Left ventricle myocardium inferior (tissue), 1 donor: ENCODE measurements around the gene CCDC124. TPM values are rescaled to one million over a fixed set of nuclear protein-coding genes. Genes with fewer than 3 reads are reported as not detected.

Source experiments
- DNase-seq: peaks from one replicate; pipeline ENCODE4 v3.0.0-alpha.2; 2020
- H3K27ac ChIP-seq: fragments of 200-600 bp; replicated peaks from 2 replicates; pipeline ENCODE4 v1.8.0; 2021
- H3K27me3 ChIP-seq: fragments of 200-600 bp; 2 replicates; pipeline ENCODE4 v1.8.0; 2021; ENCODE audit warnings: low read depth
- H3K36me3 ChIP-seq: fragments of 200-600 bp; 2 replicates; pipeline ENCODE4 v1.8.0; 2021
- H3K4me1 ChIP-seq: fragments of 200-600 bp; 2 replicates; pipeline ENCODE4 v1.8.0; 2021
- H3K4me3 ChIP-seq: fragments of 200-600 bp; 2 replicates; pipeline ENCODE4 v1.8.0; 2021; ENCODE audit warnings: mild to moderate bottlenecking, moderate library complexity
- H3K9me3 ChIP-seq: fragments of 200-600 bp; replicated peaks from 2 replicates; pipeline ENCODE4 v1.8.0; 2021
- CTCF ChIP-seq: fragments of 200-600 bp; IDR thresholded peaks from 2 replicates; pipeline ENCODE4 v1.8.0; 2021; ENCODE audit warnings: antibody characterized with exemption, mild to moderate bottlenecking, borderline replicate concordance
- intact Hi-C: fragments of 100-400 bp; cut with micrococcal nuclease; formaldehyde crosslinking; loops from one replicate; pipeline ENCODE4 v1.11.0; 2022
- total RNA-seq: library from RNA; stranded (reverse); fragmentation: NEBNext Ultra II Directional; extraction: Animal tissue kit (Norgen Biotek cat#: 25700); gene quantifications from one replicate; pipeline ENCODE4 v1.2.1, GENCODE V29; 2021
- donor health status: DM: no; HTN: yes; CAD: no; lungs with severe emphysema.

Gene CCDC124
- total RNA-seq, 1 donor from 2014 or later = 87.4 TPM

- TF ChIP-seq CTCF = no peak
- intact Hi-C loops = no loop called here
- no peaks in the 10 kb centered on the region for H3K4me1 ChIP-seq
These were observed 56.7 kb downstream of the CCDC124 start for GRCh38 chr19:17989425-17990094.

GRCh38 chr19:17993076-17993813, 60.4 kb downstream of the CCDC124 start:
- DNase-seq = no peak
- Histone ChIP-seq H3K4me3 (no peak overlapping the region), H3K27me3 (peaks cover 38% of the 10 kb centered on the region), H3K36me3 (no peaks in the 10 kb centered on the region), H3K27ac (no peak overlapping the region), H3K9me3 (no peaks in the 10 kb centered on the region), H3K4me1 (no peaks in the 10 kb centered on the region)
- TF ChIP-seq CTCF = no peak
- intact Hi-C loops = no loop called here

More at GRCh38 chr19:17989425-17990094, 56.7 kb downstream of the CCDC124 start:
- Histone ChIP-seq H3K4me3 (no peak overlapping the region), H3K27me3 (peaks cover 36% of the 10 kb centered on the region), H3K27ac (no peak overlapping the region), H3K9me3 (no peaks in the 10 kb centered on the region), H3K36me3 (no peaks in the 10 kb centered on the region)
- DNase-seq = no peak

Other genes with a start within 250 kb of the CCDC124 start
- 0.05 TPM for gene UNC13A, start 244.7 kb upstream of the CCDC124 start, total RNA-seq
- 21.4 TPM for gene MAP1S, start 213.5 kb upstream of the CCDC124 start, total RNA-seq
- 0.71 TPM for gene FCHO1, start 181.5 kb upstream of the CCDC124 start, total RNA-seq
- not detected for gene B3GNT3, start 137.9 kb upstream of the CCDC124 start, total RNA-seq
- not detected for gene INSL3, start 111.5 kb upstream of the CCDC124 start, total RNA-seq
- 1.7 TPM for gene JAK3, start 85.0 kb upstream of the CCDC124 start, total RNA-seq
- 767 TPM for gene RPL18A, start 73.1 kb upstream of the CCDC124 start, total RNA-seq
- not detected for gene SLC5A5, start 61.1 kb upstream of the CCDC124 start, total RNA-seq
- 0.38 TPM for gene KCNN1, start 34.1 kb downstream of the CCDC124 start, total RNA-seq
- gene ARRDC2, start 75.2 kb downstream of the CCDC124 start, total RNA-seq = 16.6 TPM
- 0.44 TPM for gene IL12RB1, start 153.9 kb downstream of the CCDC124 start, total RNA-seq
- 4.6 TPM for gene MAST3, start 164.8 kb downstream of the CCDC124 start, total RNA-seq
- 28.0 TPM for gene PIK3R2, start 220.1 kb downstream of the CCDC124 start, total RNA-seq
- 23.3 TPM for gene IFI30, start 240.8 kb downstream of the CCDC124 start, total RNA-seq